SK-N-SH (cell line): ENCODE data around the gene TBRG1.

ENCODE experiments used
- EP300 ChIP-seq, 2 experiments: IDR thresholded peaks; 2 replicates each; pipeline versions ENCODE4 v1.4.0 to v1.6.1; 2012; ENCODE audit warnings: borderline replicate concordance in 1 of 2, low read depth in 1 of 2, low read length in 1 of 2
- JUND ChIP-seq: IDR thresholded peaks from 2 replicates; pipeline ENCODE4 v1.4.0; 2012
- MXI1 ChIP-seq: IDR thresholded peaks from 2 replicates; pipeline ENCODE4 v1.6.1; 2012; ENCODE audit warnings: mild to moderate bottlenecking, low read depth, low read length, improper control_type of control experiment
- RFX5 ChIP-seq: IDR thresholded peaks from 2 replicates; pipeline ENCODE4 v1.6.1; 2012; ENCODE audit warnings: mild to moderate bottlenecking, improper control_type of control experiment, low read length
- TF ChIP-seq, protein P1 (sequence below): fragments of 200-600 bp; sonication (generic); IDR thresholded peaks from 2 replicates; pipeline ENCODE4 v1.6.1; 2017; ENCODE audit warnings: antibody characterized with exemption, mild to moderate bottlenecking, moderate library complexity

DNA sequence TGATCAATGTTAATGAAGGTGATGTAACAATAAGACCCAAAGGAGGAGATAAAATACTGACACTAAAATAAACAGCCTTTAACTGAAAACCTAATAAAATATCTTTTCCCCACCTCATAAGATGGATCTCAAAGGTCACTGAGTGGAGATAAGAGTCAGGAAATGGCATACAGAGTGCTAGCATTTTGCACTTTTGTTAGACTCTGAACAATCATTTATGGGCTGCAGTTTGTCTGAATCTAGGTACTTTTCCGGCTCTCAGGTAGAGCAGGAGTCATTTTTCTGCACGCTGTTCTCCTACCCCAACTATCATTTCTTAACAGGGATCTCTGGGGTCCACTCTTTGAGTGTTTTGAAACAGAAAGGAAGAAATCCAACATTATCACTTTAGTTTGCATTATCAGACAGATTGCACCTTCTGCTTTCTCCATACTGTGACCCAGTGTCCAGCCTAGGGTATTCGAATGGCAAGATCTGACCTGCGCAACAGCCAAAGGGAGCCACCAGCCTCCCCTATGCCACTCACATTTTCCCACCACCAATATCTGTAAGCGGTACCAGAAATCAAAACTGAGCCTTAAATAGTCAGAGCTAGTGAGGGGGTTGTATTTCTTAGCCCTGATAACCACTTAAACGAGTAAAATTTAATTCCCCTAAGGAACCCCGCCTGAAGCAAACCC, 50.0 kb downstream of the TBRG1 start:
- no peak for TF ChIP-seq EP300 (IDR thresholded peaks at IDR 0.05; ENCODE audit: borderline replicate concordance in 1 of 2, low read depth in 1 of 2, low read length in 1 of 2)
- TF ChIP-seq, protein P1, sequence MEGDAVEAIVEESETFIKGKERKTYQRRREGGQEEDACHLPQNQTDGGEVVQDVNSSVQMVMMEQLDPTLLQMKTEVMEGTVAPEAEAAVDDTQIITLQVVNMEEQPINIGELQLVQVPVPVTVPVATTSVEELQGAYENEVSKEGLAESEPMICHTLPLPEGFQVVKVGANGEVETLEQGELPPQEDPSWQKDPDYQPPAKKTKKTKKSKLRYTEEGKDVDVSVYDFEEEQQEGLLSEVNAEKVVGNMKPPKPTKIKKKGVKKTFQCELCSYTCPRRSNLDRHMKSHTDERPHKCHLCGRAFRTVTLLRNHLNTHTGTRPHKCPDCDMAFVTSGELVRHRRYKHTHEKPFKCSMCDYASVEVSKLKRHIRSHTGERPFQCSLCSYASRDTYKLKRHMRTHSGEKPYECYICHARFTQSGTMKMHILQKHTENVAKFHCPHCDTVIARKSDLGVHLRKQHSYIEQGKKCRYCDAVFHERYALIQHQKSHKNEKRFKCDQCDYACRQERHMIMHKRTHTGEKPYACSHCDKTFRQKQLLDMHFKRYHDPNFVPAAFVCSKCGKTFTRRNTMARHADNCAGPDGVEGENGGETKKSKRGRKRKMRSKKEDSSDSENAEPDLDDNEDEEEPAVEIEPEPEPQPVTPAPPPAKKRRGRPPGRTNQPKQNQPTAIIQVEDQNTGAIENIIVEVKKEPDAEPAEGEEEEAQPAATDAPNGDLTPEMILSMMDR, result no peak
- no peak for TF ChIP-seq JUND
- TF ChIP-seq RFX5, result no peak
- no peak for TF ChIP-seq MXI1
